HG03097 (cell line): Measurements from ENCODE around the gene GSK3B.
"Not testable (repeated sequence)": the region's sequence is repeated elsewhere in the genome, so short reads cannot be mapped to it uniquely, and the experiment has no call there.

ENCODE experiments used
- ATAC-seq: cut with Tn5 transposase; IDR thresholded peaks from one replicate; pipeline ENCODE4 v1.9.1; 2021; ENCODE audit not compliant: unreplicated experiment, low FRiP score

Gene GSK3B

DNA sequence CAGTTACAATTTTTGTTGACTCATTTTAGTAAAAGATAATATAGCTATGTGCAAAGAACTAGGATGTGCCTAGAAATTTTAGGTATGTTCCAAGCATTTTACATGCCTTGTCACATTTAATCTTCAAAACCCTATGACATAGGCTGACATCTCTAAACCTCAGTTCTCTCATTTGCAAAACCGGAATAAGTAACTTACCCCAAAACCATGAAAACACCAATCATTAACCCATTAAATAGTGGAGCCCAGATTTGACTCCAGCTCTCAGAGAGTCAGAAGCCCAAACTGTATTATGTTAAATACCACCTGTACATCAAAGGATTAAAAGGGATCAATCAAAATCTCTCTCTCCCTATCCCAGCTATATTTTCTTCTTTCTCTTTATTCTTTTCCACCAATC lies 36.6 kb downstream of the GSK3B start:
- no peak for ATAC-seq

DNA sequence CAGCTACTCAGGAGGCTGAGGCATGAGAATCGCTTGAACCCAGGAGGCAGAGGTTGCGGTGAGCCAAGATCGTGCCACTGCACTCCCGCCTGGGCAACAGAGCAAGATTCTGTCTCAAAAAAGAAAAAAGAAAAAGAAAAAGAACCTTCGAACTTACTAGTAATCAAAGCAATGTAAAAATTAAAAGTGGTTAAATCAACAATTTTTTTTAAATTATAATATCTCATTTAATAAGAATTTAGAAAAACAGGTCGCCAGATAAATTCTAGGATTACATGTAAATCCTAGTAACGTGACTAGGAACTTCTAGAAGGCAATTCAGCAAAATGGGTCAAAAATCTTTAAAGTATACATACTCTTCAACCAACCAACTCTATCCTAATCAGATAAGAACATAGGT lies 37.2 kb downstream of the GSK3B start:
- ATAC-seq = no peak

GRCh38 chr3:120053647-120054046 lies 40.6 kb downstream of the GSK3B start:
- ATAC-seq = not testable (repeated sequence)

GRCh38 chr3:120052677-120053076 lies 41.6 kb downstream of the GSK3B start:
- ATAC-seq = peak; percentile 37

DNA sequence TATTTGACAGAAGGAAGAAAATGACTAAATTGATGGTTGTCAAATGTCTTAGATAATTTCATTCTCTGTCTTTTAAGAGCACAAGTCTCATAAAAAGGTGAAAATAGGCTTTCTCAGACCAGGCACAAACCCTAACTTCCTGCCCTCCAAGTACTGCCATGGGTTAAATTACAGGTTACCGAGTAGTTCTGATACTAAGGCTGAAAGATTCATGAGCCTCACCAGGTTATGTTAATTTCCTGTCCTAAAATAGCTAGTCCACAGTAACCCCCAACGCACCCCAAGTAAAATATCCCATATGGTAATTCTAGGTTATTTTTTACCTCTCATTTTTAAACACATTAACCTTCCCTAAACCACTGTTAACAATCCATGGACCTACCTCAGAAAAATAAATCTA lies 42.0 kb downstream of the GSK3B start:
- peak; percentile 75 for ATAC-seq

GRCh38 chr3:120051570-120051969 lies 42.7 kb downstream of the GSK3B start:
- ATAC-seq = not testable (repeated sequence)

DNA sequence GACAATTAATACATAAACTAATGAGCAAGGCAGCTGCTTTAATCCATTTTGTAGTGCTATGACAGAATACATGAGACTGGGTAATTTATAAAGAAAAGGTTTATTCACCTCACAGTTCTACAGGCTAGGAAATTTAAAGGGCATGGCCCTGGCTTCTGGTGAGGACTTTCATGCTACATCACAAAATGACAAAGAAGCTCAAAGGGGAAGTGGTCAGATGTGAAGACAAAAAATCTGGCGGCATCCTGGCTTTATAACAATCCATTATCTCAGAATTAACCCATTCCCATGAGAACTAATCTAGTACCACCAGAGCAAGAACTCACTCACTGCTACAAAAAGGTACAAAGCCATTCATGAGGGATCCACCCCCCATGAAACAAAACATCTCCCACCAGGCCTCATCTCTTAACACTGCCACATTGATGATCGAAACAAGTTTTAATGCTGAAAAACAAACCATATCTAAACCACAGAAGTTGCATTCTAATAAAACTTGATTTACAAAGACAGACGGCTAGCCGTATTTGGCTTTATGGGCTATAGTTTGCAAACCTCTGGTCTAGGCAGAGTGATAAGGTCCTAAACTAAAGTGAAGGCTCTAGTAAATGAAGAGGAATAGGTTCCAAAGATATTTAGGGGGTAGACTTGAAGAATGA lies 44.2 kb downstream of the GSK3B start:
- ATAC-seq = no peak

GRCh38 chr3:120049072-120049471 lies 45.2 kb downstream of the GSK3B start:
- no peak for ATAC-seq

GRCh38 chr3:120048355-120049041 lies 45.7 kb downstream of the GSK3B start:
- no peak for ATAC-seq

DNA sequence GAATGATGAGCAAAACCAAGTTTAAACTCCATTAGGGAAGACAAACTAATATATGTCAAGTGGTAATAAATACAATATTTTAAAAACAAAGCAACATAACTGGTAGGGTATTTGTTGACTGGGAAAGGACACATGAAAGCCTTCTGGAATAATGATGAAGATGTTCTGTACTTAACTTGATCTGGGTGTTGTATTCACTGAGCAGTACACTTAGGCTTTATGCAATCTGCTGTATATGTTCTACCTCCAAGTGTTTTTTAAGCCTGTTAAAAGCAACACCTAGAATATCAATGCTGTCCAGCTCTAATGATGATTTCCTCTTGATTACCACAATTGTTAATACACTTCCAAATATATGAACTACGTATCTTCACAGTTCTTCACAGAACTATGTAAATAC lies 46.6 kb downstream of the GSK3B start:
- ATAC-seq = no peak

DNA sequence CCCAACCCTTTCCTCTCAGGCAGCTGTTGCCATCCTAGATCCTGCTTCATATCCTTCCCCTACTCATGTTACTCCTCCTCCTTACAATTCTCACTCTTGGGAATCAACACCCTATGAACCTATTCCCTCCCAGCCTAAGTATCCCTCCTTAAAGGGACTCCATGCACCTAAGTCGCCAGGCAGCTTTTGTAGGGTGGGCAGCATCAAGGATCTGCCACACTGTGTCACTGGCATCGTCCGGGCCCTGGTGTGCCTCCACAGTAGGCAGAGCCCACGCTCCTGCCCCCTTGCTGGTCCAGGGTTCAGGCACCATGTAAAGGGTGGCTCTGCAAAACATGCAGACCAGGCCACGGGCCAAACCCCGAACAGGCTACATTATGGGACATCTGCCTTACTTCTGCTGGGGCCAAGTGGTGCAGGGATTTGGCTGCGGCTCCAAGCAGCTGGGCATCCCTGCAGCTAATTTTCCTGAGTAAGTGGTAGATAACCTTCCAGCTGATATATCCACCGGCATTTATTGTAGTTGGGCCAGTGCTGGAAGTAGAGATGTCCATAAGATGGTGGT lies 53.4 kb downstream of the GSK3B start:
- no peak for ATAC-seq

GRCh38 chr3:120039642-120040610 lies 54.3 kb downstream of the GSK3B start:
- no peak for ATAC-seq

DNA sequence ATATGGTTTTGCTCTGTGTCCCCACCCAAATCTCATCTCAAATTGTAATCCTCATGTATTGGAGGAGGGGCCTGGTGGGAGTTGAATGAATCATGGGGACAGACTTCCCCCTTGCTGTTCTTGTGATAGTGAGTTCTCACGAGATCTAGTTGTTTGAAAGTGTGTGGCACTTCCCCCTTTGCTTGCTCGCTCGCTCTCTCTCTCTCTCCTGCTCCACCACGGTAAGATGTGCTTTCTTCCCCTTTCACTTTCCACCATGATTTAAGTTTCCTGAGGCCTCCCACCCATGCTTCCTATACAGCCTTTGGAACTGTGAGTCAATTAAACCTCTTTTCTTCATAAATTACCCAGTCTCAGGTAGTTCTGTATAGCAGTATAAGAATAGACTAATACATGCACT lies 60.7 kb downstream of the GSK3B start:
- ATAC-seq = no peak

- ATAC-seq = no peak
Measured at GRCh38 chr3:120031561-120031960, 62.7 kb downstream of the GSK3B start.

GRCh38 chr3:120029749-120030148 lies 64.5 kb downstream of the GSK3B start:
- no peak for ATAC-seq

DNA sequence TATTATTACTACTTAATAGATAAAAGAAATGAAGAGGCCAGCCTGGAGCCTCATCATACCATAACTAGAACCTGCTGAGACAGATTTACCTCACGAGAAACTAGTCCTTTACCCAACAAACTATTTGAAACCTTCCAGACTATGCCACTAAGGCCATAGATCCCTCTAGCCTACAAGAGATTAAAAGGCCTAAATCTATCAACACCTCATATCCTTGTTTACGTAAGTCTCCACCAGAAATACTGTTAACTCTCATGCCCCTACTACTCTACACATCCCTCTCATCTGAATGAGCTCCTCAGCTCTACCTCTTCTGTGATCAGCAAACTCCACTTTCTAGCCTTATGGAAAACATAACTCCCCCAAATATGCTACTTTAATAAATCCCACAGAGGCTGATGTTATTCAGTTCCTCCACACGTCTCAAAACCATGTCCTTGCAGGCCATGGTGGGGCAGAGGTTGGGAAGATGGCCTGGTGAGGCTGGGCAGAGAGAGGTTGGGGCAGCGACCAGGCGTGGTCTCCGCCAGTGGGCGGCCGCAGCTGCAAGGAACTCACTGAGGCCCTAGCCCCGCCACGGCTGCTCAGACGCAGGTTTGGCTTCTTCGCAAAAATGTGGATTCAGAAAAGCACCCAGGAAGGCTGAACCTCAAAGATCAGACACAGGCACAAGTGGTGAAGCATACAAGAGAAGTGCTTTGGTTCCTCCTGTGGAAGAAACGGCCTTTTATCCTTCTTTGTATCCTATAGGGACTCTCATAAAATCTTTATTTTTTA lies 65.8 kb downstream of the GSK3B start:
- no peak for ATAC-seq

GRCh38 chr3:120027226-120027625 lies 67.0 kb downstream of the GSK3B start:
- ATAC-seq = no peak

GRCh38 chr3:120025520-120025919 lies 68.7 kb downstream of the GSK3B start:
- no peak for ATAC-seq

DNA sequence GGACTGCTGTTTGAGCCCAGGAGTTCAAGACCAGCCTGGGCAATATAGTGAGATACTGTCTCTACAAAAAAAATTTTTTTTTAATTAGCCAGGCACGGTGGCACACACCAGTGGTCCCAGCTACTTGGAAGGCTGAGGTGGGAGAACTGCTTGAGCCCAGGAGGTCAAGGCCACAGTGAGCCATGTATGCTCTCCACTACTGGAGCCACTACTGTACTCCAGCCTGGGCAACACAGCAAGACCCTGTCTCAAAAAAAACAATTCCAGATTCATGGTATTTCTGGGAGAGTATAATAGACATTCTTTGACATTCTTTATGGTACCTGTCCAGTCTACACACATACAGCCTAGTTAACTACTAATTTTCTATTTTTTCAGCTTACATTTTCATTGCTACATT lies 70.1 kb downstream of the GSK3B start:
- ATAC-seq = no peak

DNA sequence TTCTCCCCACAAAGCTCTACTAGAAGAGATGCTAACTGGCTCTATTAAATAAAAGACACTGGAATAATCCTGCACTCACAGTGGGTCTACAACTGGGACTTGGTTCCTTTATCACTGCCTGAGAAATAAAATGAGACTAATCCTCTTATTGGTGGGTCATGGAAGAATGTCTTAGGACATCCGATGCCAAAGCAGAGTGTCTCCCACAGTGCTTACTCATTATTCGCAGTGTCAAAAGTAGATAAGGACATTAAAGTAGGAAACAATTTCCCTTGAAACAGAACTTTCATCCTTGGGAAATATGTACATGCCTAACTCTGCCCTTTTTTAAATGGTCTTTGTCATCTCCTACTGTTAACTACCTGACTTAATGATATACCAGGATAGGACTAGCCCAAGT lies 71.5 kb downstream of the GSK3B start:
- no peak for ATAC-seq
